Stimulated activated CD4-positive, alpha-beta T cell treated with anti-CD3 and anti-CD28 coated beads, Interleukin-12 subunit alpha, Interleukin-12 subunit beta, amount 100 ng/mL, for 24 hours (primary cell): ENCODE results near the gene PSD2.

ENCODE experiments used
- DNase-seq, 2 experiments: peaks; one replicate each; pipeline ENCODE4 v3.0.0-alpha.2; 2020; ENCODE audit warnings: low read depth in 2 of 2

Gene PSD2

DNA sequence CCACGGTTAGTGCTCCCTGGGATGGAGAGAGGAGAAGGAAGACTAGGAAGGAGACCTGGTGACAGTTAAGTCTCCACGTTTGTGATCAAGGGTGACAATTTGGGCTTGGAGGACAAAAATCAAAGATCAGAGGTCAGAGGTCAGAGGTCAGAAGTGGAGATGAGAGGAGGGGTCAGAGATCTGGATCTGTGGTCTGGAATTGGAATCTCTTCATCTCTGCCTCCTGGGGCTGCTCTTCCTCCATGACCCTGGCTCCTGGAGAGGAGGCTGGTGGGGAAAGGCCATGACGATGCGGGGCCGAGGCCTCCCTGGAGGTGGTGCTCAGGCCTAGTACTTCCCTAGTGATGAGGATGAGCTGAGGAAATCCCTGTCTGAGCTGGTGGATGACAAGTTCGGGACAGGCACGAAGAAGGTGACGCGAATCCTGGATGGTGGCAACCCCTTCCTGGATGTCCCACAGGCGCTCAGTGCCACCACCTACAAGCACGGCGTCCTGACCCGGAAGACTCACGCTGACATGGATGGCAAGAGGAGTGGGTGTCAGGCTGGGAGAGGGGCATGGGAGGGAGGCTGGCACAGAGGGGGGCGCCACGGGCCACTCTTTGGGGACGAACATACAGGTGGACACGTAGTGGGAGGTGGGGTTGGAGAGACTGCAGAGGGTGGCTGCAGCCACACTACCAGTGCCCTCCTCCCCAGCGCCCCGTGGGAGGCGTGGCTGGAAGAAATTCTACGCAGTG lies 41.0 kb downstream of the PSD2 start:
- no peak for DNase-seq

DNA sequence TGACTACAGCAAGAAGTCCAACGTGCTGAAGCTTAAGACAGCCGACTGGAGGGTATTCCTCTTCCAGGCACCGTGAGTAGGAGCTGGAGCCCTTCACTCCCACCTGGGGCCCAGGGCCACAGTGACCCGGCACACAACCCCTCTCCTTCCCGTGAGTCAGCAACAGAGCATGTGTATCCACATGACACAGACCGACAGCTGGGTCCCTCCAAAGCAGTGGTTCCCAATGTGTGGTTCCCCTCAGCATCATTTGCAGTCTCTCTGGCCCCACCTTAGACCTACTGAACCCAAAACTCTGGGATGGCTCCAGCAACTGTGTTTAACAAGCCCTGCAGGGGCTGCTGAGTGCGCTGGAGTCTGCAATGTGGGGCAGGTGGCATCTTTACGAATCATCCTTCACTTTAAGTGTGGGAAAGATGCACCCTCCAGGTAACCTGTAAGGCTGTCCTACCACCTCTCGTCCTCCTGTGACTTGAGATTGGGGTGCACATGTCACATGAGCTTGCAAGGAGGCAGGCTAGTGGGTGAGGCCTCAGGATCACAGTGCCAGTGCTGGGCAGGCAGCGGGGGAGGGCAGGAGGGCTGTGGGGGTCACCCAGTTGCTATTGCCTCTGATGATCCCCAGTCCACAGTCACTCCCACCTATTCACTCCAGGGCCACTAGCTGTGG lies 42.2 kb downstream of the PSD2 start:
- DNase-seq = no peak

DNA sequence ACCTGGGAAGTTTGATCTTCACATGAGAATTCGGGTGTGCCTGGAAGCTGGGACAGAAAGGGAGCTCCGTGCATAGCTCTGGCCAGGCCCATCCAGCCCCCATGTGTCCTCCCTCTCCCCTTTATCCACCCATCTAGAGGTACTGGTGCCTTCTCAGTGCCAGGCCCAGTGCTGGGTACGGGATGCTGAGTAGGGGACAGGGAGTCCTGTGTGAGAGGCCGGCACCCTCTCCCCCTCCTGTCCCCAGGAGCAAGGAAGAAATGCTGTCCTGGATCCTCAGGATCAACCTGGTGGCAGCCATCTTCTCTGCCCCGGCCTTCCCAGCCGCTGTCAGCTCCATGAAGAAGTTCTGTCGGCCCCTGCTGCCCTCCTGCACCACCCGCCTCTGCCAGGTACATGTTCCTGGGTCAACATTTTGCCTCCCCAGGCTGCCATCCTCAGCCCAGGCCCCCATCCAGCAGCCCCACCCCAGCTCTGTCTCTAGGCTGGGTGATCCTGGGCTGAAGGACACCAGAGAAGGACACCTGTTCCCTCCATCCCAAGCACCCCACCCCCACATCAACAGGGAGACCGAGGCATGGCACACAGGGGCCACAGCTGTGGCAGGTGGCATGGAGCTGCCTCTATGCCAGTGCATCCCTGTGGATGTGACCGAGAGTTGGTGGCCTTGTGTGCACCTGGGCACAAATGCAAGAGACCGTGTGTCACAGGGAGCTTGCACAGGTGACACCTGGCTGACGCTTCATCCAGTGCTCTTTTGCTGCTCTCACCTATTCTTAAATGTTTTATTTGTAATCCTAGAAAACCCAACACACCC lies 43.0 kb downstream of the PSD2 start:
- DNase-seq = no peak

GRCh38 chr5:139839232-139839815 lies 43.7 kb downstream of the PSD2 start:
- no peak for DNase-seq

DNA sequence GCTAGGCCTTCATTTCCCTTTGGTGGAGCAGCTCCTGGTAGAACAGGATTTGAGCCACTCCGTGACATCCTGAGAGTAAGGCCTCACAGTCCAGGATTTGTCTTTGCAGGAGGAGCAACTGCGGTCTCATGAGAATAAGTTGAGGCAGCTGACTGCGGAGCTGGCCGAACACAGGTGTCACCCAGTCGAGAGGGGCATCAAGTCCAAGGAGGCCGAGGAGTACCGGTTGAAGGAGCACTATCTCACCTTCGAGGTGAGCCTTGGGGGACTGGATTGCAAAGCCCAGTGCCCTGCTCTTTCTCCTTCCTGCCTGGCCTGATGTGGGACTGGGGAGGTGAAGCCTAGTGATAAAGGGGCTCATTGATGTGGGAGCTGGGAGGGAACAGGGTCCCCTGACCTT lies 44.3 kb downstream of the PSD2 start:
- no peak for DNase-seq

DNA sequence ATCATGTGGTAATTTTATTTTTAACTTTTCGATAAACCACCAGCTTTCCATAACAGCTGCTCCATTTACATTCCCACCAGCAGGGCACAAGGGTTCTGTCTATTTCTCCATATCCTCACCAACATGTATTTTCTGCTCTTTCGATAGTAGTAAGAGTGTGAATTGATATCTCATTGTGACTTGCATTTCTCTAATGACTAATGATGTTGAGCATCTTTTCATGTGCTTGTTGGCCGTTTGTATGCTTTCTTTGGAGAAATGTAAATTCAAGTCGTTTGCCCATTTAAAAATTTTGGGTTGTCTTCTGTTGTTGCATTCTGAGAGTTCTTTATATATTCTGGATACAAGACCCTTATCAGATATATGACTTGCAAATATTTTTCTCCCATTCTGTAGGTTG lies 45.9 kb downstream of the PSD2 start:
- DNase-seq = no peak

- DNase-seq = no peak
Measured at GRCh38 chr5:139842321-139842720, 46.7 kb downstream of the PSD2 start.

DNA sequence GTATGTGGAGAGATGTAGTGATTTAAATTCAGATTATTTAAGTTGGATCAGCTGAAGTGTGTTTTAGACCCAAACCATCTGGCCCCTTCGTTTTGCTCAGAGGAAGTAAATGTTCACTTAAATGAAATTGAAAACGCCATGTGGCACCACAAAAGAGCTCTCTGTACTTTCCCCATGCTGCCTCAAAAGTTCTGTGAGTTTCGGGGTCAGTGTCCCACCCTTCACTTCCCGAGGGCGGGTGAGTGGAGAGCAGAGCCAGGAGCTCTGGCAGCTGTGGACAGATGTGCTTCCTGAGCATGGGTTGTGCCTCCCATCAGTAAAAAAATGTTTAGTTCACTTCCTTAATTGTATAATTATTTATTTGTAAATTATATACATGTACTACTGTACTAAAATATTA lies 48.4 kb downstream of the PSD2 start:
- DNase-seq = no peak

- DNase-seq = peak; percentile 41 to 81
Measured at GRCh38 chr5:139844472-139845145, 49.0 kb downstream of the PSD2 start.

GRCh38 chr5:139845846-139846681 lies 50.5 kb downstream of the PSD2 start:
- no peak for DNase-seq

GRCh38 chr5:139847091-139847490 lies 51.5 kb downstream of the PSD2 start:
- DNase-seq = no peak

GRCh38 chr5:139847790-139848507 lies 52.3 kb downstream of the PSD2 start:
- DNase-seq = peak; percentile 51 to 64

- DNase-seq = peak in 1 of 2 experiments; percentile 14
Measured at GRCh38 chr5:139848508-139849100, 53.0 kb downstream of the PSD2 start.

GRCh38 chr5:139849501-139849900 lies 53.9 kb downstream of the PSD2 start:
- DNase-seq = no peak

GRCh38 chr5:139849942-139850341 lies 54.3 kb downstream of the PSD2 start:
- DNase-seq = no peak

DNA sequence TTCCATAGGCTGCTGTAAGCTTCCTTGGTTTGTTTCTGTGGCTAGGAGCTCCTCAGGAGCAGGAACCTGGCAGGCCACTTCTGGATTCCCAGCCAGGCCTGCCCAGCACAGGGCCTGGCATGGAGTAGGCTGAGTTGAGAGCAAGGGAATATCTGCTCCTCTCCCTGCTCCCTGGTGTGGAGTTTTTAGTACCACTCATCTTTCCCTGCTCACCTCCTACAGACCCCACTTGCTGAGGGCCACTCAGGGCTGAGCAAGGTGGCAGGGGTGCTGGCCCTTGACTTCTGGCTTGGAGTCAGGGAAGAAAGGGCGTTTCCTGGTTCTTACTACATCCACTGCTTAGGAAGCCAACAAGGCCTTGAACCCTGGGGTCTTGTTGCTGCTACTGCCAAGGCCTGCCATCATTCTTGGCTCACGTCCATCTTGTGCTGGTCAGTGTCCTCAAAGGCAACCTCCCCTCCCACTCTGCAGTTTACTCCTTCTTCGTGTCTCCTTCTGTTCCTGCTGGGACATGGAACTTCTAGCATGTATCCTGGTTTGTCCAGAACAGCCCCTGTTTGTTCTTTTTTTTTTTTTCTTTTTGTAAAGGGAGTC lies 54.9 kb downstream of the PSD2 start:
- no peak for DNase-seq

- DNase-seq = no peak
Measured at GRCh38 chr5:139851558-139851957, 56.0 kb downstream of the PSD2 start.

DNA sequence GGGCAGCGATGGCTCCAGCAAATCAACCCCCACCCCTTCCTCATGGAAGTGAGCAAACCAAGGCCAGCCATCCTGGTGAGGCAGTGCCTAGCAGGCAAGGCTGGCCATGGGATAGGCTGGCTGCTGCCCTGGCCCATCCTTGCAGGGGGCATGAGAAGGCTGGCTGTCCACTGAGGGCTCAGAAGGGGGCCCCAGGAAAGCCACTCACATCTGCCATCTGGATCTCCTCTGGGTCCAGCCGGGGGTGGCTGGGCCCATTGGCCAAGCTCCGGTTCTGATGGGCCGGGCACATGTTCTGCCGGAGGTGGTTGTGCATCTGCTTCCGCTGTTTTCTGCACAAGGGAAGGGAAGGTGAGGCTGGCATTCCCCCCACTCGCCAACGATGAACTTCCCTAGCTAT lies 57.1 kb downstream of the PSD2 start:
- no peak for DNase-seq

- no peak for DNase-seq
Measured at GRCh38 chr5:139854029-139854605, 58.5 kb downstream of the PSD2 start.
